Measurements from ENCODE around the gene IL6ST.

Gene IL6ST

DNA sequence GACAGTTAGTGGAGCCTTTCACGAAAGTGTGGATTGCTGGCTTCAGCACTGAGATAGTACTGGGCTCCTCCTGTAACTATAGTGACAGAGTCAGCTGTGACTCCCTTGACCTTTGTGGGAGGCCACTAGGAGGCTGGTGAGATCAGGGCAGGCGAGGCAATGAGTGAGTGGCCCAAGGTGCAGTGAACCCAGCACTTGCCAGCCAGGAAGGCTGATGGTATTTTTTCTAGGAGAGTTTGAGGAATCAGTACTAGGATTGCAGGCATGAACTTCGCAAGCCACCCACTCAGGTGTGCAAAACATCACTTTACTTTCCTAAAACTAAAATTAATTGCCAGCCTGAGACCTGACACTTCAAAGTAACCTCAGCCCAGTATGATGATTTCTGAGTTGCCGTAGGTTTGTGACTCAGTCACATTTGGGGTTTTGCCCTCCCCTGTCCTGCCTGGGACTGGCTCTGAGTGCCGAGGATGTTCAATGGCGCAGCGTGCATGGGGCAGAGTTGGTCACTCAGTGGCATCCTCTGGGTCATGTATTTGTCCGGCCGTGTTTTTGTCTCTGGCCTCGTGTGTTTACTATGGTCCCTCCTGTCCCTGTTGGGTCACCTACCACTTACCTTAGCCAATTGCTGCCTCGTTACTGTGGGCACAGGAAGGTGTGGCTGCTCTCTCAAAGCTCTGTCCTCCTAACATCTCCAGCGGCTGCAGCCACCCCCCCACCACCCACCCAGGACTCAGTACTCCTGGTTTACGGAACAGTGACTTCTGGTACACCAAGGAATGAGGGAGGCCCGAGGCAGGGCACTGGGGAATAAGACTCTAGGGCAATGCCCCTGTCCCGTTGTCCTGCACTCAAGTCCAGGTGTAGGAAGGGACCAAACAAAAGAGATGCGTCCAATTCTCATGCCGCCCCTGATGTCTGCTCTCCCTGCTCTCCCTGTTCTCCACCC, 76.4 kb downstream of the IL6ST start:
- no peak for DNase-seq (ENCODE audit: low spot score)

DNA sequence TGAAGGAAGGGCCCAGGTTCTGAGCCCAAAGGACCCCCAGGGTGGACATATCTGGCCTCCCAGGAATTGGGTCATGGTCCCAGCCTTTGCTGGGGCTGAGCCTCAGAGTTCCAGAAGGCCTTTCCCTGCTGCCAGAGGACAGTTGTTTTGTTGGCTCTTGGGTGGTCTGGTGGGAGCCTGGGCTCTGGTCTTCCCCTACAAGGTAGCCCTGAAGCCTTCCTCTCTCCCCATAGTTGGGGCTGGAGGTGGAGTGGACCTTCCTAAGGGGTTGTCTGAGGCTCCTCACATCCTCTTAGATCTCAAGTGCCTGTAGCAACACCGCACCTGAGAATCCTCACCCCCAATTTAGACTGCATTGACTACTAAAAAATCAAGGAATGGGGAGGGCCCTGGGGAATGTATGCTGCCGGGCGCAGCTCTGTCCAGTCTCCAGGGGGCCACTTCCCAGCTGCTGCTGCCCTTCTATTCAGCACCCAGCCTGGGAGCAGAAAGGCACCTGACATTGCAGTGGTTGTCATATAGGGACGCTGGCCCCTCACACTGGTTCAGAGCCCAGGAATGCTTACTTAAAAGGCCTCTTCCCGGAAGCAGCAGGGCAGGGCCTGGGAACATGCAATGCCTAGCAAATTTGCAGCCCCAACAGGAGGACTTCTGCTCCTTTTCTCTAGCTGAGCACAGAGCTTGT, 77.2 kb downstream of the IL6ST start:
- DNase-seq (ENCODE audit: low spot score): no peak

DNA sequence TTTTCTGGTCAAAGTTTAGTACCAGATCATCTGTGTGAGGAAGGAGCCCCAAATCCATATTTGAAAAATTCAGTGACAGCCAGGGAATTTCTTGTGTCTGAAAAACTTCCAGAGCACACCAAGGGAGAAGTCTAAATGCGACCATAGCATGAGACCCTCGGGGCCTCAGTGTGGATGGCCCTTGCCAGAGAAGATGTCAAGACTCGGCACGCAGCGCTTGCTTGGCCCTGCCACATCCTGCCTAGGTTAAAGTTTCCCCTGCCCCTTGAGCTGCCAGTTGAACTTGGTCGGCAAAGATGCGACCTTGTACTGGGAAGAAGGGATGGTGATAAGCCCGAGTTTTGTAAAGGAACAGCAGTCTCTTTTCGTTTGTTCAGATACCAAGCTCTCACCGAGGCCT, 77.8 kb downstream of the IL6ST start:
- no peak for DNase-seq (ENCODE audit: low spot score)

DNA sequence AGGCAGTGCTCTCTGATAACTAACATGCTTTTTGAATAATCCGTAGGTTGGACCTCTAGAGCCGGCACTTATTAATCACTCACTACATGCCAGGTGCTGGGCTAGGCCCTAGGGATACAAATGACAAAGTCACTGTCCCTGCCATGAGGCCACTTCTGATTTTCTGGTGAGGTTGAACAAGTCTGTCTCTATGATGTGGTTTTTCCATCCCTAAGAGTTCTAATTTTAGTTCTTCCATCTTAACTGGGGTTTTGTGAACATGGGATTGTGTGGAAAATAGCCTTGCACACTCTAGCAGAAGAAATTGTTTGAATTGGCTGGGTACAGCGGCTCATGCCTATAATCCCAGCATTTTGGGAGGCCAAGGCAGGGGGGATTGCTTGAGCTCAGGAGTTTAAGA, 79.0 kb downstream of the IL6ST start:
- DNase-seq (ENCODE audit: low spot score): no peak

DNA sequence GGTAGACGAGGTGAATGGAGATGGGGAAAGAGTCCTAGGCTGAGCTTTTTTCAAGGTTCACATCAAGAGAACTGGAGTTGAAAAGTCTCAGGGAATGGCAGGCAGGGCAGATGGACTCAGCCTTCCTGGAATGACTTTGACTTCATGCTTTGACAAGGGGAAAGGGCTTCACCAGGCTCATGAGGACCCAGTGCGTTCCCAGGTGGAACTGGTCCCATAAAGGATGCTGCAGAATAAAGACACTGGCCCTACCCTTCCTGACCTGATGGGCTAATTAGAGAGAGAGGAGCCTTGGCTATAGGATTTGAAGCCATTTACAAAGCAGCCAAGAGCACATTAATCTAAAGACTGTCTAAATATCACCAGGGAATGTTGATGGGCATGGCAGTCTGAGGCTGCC, 79.8 kb downstream of the IL6ST start:
- no peak for DNase-seq (ENCODE audit: low spot score)

DNA sequence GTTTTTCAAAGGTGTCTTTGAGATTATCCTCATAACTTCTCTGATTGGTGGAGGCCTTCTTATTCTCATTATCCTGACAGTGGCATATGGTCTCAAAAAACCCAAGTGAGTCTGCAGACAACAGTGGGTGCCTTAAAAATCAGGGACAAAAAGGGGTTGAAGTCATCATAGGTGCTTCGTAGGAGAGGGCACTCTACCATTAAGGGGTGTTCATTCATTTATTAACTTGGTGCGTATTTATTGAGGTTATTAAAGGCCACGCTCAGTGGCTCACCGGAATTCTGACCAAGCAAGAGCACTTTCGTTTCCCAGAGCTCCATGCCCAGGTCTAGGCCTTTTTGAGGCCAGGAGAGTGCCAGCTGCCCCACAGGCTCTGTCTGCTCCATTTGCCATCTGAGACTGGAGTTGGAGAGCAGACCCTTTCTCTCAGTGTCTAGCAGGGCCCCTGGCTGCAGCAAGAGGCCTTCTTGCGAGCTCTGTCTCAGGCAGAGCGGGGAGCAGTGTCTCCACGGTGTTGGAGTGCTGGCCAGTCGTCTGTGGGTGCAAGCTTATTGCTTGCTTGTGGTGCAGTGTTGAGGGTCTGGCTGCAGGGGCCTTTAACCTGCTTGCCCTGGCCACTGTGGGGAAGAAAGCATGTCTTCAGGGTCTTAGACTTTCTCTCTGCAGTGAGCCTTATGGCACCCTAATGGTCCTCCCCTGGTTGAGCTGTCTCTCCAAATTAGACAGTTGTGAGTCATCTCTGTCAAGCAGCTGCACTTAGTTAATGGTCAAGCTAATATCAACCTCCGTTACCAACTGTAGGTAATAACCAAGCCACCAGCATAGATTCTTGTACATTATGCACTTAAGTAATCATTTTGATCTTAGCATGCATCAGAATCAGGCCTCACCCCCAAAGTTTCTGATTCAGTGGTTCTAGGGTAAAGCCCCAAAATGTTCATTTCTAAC, 81.0 kb downstream of the IL6ST start:
- no peak for DNase-seq (ENCODE audit: low spot score)

DNA sequence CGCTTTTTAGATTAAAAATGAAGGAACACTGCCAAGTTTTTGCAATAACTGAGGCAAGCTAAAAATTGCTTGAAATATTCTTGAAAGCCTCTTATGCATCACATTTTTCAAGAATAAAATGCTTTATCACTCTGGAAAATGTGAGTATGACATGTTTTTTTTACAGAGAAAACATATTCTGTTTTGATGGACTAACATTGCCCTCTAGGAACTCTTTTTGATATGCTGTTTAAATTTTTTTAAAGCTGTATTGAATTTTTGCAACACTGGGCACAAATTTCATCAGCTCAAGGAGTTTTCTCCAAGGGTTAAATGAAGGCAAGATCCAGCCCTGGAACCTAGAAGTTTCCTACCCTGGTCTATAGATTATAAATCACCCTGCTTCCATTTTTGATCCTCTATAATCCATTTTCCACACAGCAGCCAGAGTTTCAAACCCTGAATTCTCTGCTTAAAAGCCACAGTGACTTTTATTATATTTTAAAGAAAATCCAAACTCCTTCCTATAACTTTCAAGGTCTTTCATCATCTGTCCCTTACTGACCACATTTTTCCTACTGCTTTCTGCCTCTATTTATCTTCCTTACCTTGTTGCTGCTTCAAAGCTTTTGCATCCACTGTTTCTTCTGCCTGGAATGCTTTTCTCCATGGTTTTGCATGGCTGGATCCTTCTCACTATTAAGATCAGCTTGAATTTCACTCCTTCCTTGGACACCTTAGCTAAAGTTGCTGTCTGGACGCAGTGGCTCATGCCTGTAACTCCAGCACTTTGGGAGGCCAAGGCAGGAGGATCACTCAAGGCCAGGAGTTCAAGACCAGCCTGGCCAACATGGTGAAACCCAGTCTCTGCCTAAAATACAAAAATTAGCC, 82.7 kb downstream of the IL6ST start:
- no peak for DNase-seq (ENCODE audit: low spot score)

DNA sequence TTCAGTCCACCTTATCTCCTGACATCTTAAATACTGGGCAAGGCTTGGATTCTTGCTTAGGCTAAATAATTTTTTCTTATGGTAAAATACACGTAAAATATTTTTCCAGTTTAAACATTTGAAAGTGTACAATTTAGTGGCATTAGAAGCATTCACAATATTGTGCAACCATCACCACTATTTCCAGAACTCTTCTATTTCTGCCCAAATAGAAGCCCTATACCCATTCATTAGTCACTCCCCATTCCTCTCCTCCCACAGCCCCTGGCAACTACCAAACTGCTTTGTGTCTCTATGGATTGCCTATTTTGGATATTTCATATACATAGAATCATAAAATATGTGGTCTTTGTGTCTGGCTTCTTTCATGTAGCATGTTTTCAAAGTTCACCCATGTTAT, 86.0 kb downstream of the IL6ST start:
- DNase-seq (ENCODE audit: low spot score): no peak

DNA sequence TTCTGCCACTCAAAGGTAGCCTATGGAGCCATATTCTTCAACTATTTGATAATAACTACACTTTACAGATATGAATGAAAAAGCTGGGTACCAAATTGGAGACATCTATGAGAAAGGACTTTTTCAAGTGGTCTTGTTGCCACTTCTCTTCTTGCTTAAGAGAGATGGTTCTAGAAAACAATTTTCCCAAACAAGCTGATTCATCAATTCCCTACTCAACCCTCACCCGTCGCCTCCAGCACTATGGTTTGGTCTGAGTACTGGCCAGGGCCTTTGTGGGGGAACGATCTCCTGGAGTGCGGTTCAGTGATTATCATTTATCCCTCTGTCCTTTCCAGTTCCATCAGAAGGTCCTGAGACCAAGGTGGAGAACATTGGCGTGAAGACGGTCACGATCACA, 86.8 kb downstream of the IL6ST start:
- DNase-seq (ENCODE audit: low spot score): no peak

DNA sequence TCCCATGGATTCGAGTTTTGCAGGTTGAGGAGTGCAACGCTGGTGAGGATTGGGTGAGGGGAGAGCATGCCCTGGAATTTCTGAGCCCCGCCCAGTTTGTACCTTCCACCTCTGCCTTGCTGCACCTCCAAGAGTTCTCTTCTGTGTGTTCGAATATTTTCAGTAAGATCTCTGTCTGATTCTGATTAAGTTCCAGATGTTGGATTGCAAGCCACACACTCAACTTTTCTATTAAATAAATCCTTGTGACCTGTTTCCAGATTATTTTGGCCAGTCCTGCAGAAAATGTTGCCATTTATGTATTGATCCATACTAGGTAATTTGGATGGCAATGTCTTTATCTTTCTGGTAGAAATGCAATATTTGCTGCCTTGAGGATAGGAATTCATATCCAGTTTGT, 89.5 kb downstream of the IL6ST start:
- DNase-seq (ENCODE audit: low spot score): no peak

DNA sequence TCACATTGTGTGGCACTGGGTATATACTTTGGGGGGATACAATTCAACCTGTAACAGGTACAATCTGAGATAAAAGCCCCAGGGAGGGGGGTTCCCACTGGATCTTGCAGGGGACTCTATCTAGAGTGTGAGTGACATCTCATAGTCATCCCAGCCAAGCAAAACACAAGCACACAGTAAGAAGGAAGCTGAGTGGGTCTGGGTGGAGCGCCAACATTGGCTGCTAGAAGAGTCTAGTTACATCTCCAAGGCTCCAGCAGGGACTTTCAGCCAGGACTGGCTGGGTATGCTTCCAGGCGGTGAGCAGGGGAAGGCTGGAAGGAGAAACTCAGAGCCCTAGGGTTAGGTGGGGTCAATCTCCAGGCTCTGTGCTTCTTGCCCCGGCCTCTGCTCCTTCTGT, 90.6 kb downstream of the IL6ST start:
- no peak for DNase-seq (ENCODE audit: low spot score)

DNA sequence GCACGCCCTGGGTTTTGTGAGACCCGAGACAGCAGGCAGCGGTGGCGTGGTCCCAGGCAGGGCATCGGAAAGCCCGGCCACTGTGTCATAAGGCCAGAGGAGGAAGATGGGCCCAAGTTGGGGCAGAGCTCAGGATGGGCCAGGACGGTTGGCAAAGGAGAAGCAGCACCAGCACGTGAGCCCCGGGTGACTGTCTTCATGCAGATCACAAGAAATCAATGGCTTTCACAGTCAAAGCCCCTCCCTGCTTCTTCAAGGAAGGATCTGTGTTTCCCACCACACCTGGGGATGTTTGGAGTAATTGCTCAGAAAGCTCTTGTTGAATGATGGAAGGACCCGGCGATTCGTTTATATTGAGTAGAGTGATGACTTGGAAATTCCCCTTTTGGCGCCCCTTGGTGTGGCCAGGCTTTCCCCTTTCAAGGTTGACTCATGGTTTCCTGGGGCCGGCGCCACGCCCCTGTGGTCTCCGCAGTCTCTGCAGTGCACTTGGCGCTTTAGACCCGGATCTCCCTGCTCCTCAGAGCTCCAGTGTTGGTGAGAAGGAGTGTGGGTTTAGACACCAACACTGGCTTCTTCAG, 91.6 kb downstream of the IL6ST start:
- DNase-seq (ENCODE audit: low spot score): no peak

DNA sequence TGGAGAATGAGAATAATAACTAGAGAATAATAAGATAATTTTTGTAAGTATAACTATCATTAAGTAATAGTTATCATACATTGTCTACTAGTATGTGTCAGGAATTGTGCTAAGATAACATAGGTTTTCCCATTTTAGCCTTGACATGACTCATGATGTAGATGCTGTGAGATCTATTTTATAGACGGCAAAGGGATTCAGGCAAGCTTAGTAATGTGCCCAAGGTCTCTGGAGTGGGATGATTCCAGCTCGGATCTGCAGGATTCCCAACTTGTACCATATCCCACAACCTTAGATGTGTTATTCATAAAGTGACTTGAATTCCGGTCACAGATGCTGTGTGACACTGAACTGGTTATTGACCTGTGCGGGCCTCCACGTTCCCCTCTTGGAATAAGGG, 92.1 kb downstream of the IL6ST start:
- no peak for DNase-seq (ENCODE audit: low spot score)

DNA sequence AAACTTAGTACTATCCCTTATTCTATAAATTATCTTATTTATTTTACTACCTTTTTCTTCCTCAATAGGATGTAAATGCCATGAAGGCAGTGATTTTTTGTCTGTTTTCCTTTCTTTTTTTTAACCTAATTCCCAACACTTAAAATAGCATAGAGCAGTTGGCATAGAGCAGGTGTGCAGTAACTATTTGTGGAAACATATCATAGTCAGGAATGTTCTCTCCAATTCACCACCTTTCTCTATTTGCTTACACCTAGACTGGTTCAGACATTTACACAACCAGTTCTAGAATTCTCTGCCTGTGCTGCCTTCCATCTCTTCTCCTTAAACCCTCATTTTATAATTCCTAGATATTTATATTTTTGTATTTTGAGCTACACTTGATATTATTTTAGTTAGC, 94.0 kb downstream of the IL6ST start:
- no peak for DNase-seq (ENCODE audit: low spot score)

DNA sequence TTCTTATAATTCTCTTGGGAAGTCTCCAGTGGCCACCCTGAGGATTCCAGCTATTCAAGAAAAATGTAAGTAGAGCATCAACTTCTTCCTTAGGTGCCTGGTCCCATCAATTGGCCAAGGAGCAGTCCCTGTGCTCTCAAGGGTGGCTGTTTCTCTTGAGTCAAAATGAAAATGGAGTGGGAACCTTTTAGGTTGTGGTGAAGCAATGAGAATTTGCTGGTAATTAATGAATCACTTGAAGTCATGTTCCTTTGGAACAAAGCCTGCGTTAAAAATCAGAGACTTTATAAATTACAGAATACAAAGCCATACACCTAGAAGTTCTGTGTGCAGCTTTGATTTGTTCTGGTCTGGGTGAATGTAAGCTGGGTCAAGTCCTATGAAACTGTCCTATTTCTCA, 94.7 kb downstream of the IL6ST start:
- no peak for DNase-seq (ENCODE audit: low spot score)

DNA sequence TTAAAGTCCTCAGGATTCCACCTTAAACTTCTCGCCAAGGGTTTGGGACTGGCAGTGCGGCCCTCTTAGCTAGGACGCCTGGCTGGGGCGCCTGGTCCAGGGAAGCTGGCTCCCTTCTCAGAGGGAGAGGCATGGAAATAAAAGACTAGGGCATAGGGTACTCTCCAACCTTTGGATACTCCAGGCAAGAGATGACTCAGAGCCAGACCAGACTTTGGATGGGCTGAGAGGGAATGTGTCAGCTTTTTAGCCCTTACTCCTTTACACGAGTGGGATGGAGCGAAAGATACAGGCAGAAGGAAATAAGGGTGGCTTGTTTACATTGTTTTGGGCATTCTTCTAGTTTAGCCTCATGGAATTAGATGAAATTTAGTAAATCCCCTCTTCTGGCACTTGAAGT, 95.4 kb downstream of the IL6ST start:
- DNase-seq (ENCODE audit: low spot score): no peak

DNA sequence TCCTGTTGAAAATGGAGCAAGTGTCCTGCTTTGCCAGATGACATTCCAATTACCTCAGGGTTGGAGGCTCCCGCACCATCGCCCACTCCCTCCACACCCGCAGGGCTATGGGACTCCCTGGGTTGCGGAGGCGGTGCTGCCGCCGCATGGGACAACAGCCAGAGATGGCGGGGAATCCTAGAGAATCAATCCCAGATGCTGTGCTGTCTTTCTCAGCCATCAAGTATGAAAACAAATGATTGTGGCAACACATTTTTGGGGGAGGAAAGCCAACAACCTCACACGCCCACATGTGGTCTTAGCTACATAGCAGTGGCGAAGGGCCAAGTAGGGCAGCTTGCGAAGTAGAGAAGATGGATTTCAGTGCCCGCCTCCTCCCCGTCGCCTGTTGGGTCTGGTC, 96.9 kb downstream of the IL6ST start:
- DNase-seq (ENCODE audit: low spot score): no peak

DNA sequence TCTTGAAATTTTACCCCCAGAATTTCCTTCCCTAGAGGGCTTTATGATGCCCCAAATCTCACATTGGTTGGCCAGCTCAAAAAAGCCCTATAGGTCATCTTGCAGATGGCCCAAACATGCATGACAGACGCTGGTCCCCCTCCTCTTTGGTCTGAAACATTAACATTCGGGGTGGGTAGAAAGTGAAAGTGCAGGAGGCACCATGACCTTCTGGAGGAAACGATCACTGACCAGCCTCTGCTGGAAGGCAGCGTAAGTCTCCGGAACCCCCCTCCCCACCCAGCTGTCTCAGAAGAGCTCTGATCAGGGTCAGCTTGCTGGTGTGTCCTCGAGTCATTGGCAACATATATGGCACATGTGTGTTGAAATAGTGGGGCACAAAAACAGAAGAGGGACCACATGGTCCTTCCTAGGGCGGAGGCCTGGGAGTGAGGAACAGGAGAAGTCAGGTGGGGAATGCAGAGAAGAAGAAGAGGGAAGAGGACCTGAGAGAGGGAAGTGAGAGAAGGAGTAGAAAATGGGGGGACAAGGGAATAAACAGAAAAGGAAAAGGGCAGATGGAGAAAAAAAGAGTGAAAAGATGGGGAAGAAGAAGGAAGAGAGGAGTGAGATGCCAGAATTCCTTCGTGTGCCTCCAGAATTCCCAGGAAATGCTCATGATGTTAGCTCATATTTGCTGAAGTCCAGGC, 97.4 kb downstream of the IL6ST start:
- DNase-seq (ENCODE audit: low spot score): no peak

DNA sequence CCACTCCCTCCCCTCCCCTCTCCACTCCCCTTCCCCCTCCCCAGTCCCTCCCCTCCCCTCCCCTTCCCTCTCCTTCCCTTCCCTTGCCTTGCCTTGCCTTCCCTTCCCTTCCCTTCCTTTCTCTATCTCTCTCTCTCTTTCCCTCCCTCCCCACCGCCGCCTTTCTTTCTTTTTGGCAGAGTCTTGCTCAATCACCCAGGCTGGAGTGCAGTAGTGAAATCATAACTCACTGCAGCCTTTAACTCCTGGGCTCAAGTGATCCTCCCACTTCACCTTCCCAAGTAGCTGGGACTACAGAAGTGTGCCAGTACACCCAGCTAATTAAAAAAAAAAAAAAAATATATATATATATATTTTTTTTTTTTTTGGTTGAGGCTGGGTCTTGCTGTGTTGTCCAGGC, 98.1 kb downstream of the IL6ST start:
- DNase-seq (ENCODE audit: low spot score): no peak

DNA sequence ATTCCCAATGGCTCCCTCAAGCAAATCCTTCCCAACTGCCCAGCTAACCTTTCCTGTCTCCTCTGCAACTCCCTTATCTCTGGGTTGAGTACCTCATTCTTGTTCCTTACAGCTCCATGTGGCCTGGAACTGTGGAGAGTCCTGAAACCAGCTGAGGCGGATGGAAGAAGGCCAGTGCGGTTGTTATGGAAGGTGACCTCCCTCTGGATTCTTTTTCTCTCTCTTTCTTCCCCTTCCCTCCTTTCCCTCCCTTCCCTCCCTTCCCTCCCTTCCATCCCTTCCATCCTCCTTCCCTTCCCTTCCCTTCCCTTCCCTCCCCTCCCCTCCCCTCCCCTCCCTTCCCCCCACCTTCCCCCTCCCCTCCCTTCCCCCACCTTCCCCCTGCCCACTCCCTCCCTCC, 98.5 kb downstream of the IL6ST start:
- DNase-seq (ENCODE audit: low spot score): no peak

DNA sequence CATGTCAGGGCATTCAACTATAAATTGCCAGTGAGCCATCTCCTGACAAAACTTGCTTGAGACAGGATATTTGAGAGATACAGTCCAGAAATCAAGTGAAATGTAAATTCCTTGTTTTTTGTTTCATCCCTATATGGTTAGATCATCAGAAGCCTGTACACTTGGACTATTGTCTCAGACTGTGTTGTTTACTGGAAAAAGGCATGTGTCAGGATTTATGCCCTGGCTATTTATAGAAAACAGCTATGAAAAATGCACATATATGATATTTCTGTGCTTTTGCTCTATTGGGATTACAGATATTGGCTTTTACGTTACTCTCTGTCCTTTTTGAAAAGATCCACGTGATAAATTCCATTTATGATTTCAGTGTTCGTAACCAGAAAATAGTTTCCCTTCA, 99.4 kb downstream of the IL6ST start:
- no peak for DNase-seq (ENCODE audit: low spot score)
